Left renal cortex interstitium (tissue), 4 donors: ENCODE results near the gene PLN. TPM values are rescaled to one million over a fixed set of nuclear protein-coding genes. Genes with fewer than 3 reads are reported as not detected.

ENCODE experiments used
- polyA plus RNA-seq, 4 donors: library from polyadenylated mRNA; unstranded; fragments of 120-200 nt; gene quantifications; one replicate each; pipeline ENCODE4 v1.2.1, GENCODE V29; 2013; ENCODE audit not compliant: insufficient read length in 4 of 4

The PLN gene
- polyA plus RNA-seq, 4 donors, result 3.8 to 6.7 (median 5.6) TPM

Other genes with a start within 250 kb of the PLN start
- 1 to 10 TPM; 6.5 to 8.6 (median 7.7) TPM for gene CEP85L, start 103.3 kb downstream of the PLN start, polyA plus RNA-seq